IMR-90 (cell line): Measurements from ENCODE around the gene CCDC92. TPM values are rescaled to one million over a fixed set of nuclear protein-coding genes. Genes with fewer than 3 reads are reported as not detected.

Source experiments
- ATAC-seq: fragments of 200-7000 bp; cut with Tn5 transposase; 2 replicates; pipeline ENCODE4 v1.9.1; 2020; ENCODE audit warnings: low read depth, mild to moderate bottlenecking, moderate library complexity
- BruUV-seq: library from RNA; stranded (reverse); fragments of 400-500 nt; replicated peaks from 2 replicates; lab custom pipeline; 2021; lab: Mats Ljungman, UMichigan
- CTCF ChIA-PET: fragments of 300-600 bp; formaldehyde crosslinking; extraction: SDS; loops from one replicate; lab custom pipeline; 2021; ENCODE audit warnings: antibody characterized with exemption; lab: Yijun Ruan, JAX
- POLR2A ChIA-PET: fragments of 300-600 bp; sonication (Branson Sonifier 250); formaldehyde crosslinking; loops from one replicate; lab custom pipeline; 2022; ENCODE audit warnings: antibody characterized with exemption; ENCODE audit not compliant: unreplicated experiment; lab: Charles Lee
- DNase-seq: peaks from one replicate; pipeline ENCODE4 v3.0.0; 2013
- H2AFZ ChIP-seq: replicated peaks from 2 replicates; pipeline ENCODE3; 2013; ENCODE audit warnings: low read length, mild to moderate bottlenecking; ENCODE audit not compliant: poor library complexity
- H2AK5ac ChIP-seq: 2 replicates; pipeline ENCODE4 v1.6.1; 2013; ENCODE audit warnings: low read depth, low read length, inconsistent platforms
- H2AK9ac ChIP-seq: replicated peaks from 2 replicates; pipeline ENCODE3; 2013; ENCODE audit warnings: mild to moderate bottlenecking, low read depth, low read length, moderate library complexity; ENCODE audit not compliant: poor library complexity
- H2BK120ac ChIP-seq: 2 replicates; pipeline ENCODE4 v1.6.1; 2013; ENCODE audit warnings: low read depth, low read length, inconsistent platforms
- H2BK15ac ChIP-seq: 3 replicates; pipeline ENCODE4 v1.6.1; 2013; ENCODE audit warnings: low read depth, low read length, inconsistent platforms
- H2BK20ac ChIP-seq: 2 replicates; pipeline ENCODE4 v1.6.1; 2013; ENCODE audit warnings: low read depth, mild to moderate bottlenecking, inconsistent platforms, low read length, moderate library complexity
- H2BK5ac ChIP-seq: 2 replicates; pipeline ENCODE4 v1.6.1; 2013; ENCODE audit warnings: mild to moderate bottlenecking, low read depth, low read length, inconsistent platforms; ENCODE audit not compliant: poor library complexity, severe bottlenecking
- H3K14ac ChIP-seq: replicated peaks from 2 replicates; pipeline ENCODE4 v1.6.1; 2013; ENCODE audit warnings: low read depth, low read length, inconsistent platforms
- H3K18ac ChIP-seq: 2 replicates; pipeline ENCODE4 v1.6.1; 2013; ENCODE audit warnings: low read depth, low read length, control low read depth
- H3K23ac ChIP-seq: 2 replicates; pipeline ENCODE4 v1.6.1; 2013; ENCODE audit warnings: low read depth, low read length, inconsistent platforms
- H3K27ac ChIP-seq: 2 replicates; pipeline ENCODE4 v1.5.1; 2013; ENCODE audit warnings: mild to moderate bottlenecking, control low read depth, low read length; ENCODE audit not compliant: insufficient read depth
- H3K27me3 ChIP-seq: 2 replicates; pipeline ENCODE4 v1.6.1; 2013; ENCODE audit warnings: low read length; ENCODE audit not compliant: control insufficient read depth, insufficient read depth
- H3K36me3 ChIP-seq: 2 replicates; pipeline ENCODE4 v1.6.1; 2013; ENCODE audit warnings: low read length, mixed read lengths; ENCODE audit not compliant: control insufficient read depth, insufficient read depth
- H3K4ac ChIP-seq: 2 replicates; pipeline ENCODE4 v1.6.1; 2013; ENCODE audit warnings: low read depth, low read length, inconsistent platforms
- H3K4me1 ChIP-seq: 2 replicates; pipeline ENCODE4 v1.6.1; 2013; ENCODE audit warnings: low read length, mixed read lengths; ENCODE audit not compliant: control insufficient read depth, insufficient read depth
- H3K4me2 ChIP-seq: 2 replicates; pipeline ENCODE4 v1.6.1; 2013; ENCODE audit warnings: low read depth, mild to moderate bottlenecking, control low read depth, low read length, moderate library complexity
- H3K4me3 ChIP-seq: 2 replicates; pipeline ENCODE4 v1.5.1; 2013; ENCODE audit warnings: low read depth, mild to moderate bottlenecking, control low read depth, low read length, moderate library complexity; ENCODE audit not compliant: insufficient read depth
- H3K56ac ChIP-seq: 2 replicates; pipeline ENCODE4 v1.6.1; 2013; ENCODE audit warnings: low read length, inconsistent platforms; ENCODE audit not compliant: insufficient read depth; ENCODE audit errors: extremely low read depth
- H3K79me1 ChIP-seq, 2 experiments: 2 replicates each; pipeline ENCODE4 v1.6.1; 2013; ENCODE audit warnings: low read length in 2 of 2, inconsistent platforms in 1 of 2, low read depth in 1 of 2
- H3K9ac ChIP-seq: 2 replicates; pipeline ENCODE4 v1.6.1; 2013; ENCODE audit warnings: low read depth, low read length, control low read depth
- H3K9me1 ChIP-seq: 2 replicates; pipeline ENCODE4 v1.6.1; 2013; ENCODE audit warnings: low read length, inconsistent platforms; ENCODE audit not compliant: insufficient read depth
- H3K9me3 ChIP-seq: 2 replicates; pipeline ENCODE4 v1.6.1; 2013; ENCODE audit warnings: low read length; ENCODE audit not compliant: control insufficient read depth, insufficient read depth
- H4K20me1 ChIP-seq: 2 replicates; pipeline ENCODE4 v1.6.1; 2013; ENCODE audit warnings: low read length, inconsistent platforms; ENCODE audit not compliant: insufficient read depth
- H4K5ac ChIP-seq: 2 replicates; pipeline ENCODE4 v1.6.1; 2013; ENCODE audit warnings: mild to moderate bottlenecking, low read depth, low read length, control low read depth
- H4K8ac ChIP-seq, 2 experiments: 2 replicates each; pipeline ENCODE4 v1.6.1; 2013; ENCODE audit warnings: low read depth in 2 of 2, low read length in 2 of 2, control low read depth in 1 of 2, inconsistent platforms in 1 of 2
- H4K91ac ChIP-seq: 2 replicates; pipeline ENCODE4 v1.6.1; 2013; ENCODE audit warnings: low read depth, low read length, inconsistent platforms; ENCODE audit not compliant: insufficient read depth
- BHLHE40 ChIP-seq: fragments of 150-350 bp; IDR thresholded peaks from 2 replicates; pipeline ENCODE4 v1.6.1; 2016; ENCODE audit warnings: mild to moderate bottlenecking, low read depth, low read length
- FOS ChIP-seq: fragments of 150-350 bp; IDR thresholded peaks from 2 replicates; pipeline ENCODE4 v1.6.1; 2016; ENCODE audit warnings: low read depth, low read length
- MAZ ChIP-seq: IDR thresholded peaks from 2 replicates; pipeline ENCODE4 v1.6.1; 2012; ENCODE audit warnings: low read depth, mild to moderate bottlenecking, low read length, improper control_type of control experiment, moderate library complexity, borderline replicate concordance
- RAD21 ChIP-seq: IDR thresholded peaks from 2 replicates; pipeline ENCODE4 v1.6.1; 2012; ENCODE audit warnings: low read length, improper control_type of control experiment
- RCOR1 ChIP-seq: IDR thresholded peaks from 2 replicates; pipeline ENCODE4 v1.6.1; 2012; ENCODE audit warnings: mild to moderate bottlenecking, low read length, improper control_type of control experiment; ENCODE audit not compliant: insufficient replicate concordance
- RFX5 ChIP-seq: IDR thresholded peaks from 2 replicates; pipeline ENCODE4 v1.8.0; 2012; ENCODE audit warnings: low read depth, mild to moderate bottlenecking, low read length, moderate library complexity
- WGBS, 2 experiments: methylation state at CpG; one replicate each; pipeline versions ENCODE4 v1.1.5 to v1.1.7; 2013; ENCODE audit warnings: missing lambda C conversion rate in 2 of 2; ENCODE audit not compliant: insufficient read length in 1 of 2; ENCODE audit errors: extremely low coverage in 2 of 2; 5-methylcytosine and 5-hydroxymethylcytosine counted together
- dilution Hi-C: fragments of 300-500 bp; cut with HindIII; formaldehyde crosslinking; loops from one replicate; pipeline ENCODE4 v1.14.3; 2018; ENCODE audit warnings: low sequenced_read_pairs; ENCODE audit not compliant: unreplicated experiment
- in situ Hi-C: fragments of 300-500 bp; cut with MboI; formaldehyde crosslinking; loops from 3 replicates; pipeline ENCODE4 v1.14.3; 2019; ENCODE audit warnings: low sequenced_read_pairs, inconsistent platforms, mixed read lengths
- intact Hi-C: fragments of 100-400 bp; cut with micrococcal nuclease; formaldehyde crosslinking; loops from 2 replicates; pipeline ENCODE4 v1.10.0; 2022
- polyA plus RNA-seq, 3 experiments: library from polyadenylated mRNA; depleted of rRNA; stranded (reverse); fragments of >200 nt; gene quantifications; 2 replicates each; pipeline ENCODE4 v1.2.3, GENCODE V29; 2012; ENCODE audit warnings: low replicate concordance in 1 of 3
- total RNA-seq: library from RNA; depleted of rRNA; stranded (reverse); fragments of >200 nt; gene quantifications from 2 replicates; pipeline ENCODE4 v1.2.3, GENCODE V29; 2012

Gene CCDC92
- total and polyA plus RNA-seq, 2 of the 4 experiments (the other 2 are of a cell fraction): 5.7 to 55.5 TPM

GRCh38 chr12:123961585-123962345 is 10.9 kb downstream of the CCDC92 start:
- Histone ChIP-seq H4K5ac (no peak overlapping the region), H3K4me3 (no peak overlapping the region), H2BK15ac (no peak overlapping the region), H3K18ac (no peak overlapping the region), H3K4ac (no peak overlapping the region), H4K8ac (no peak overlapping the region), H3K36me3 (peaks cover 2% of the 10 kb centered on the region; the same call in 1 of the 2 replicates), H3K23ac (no peak overlapping the region), H2BK20ac (no peak overlapping the region), H3K4me2 (no peak overlapping the region), H4K20me1 (peaks cover 11% of the 10 kb centered on the region; the same call in 1 of the 2 replicates), H3K27ac (no peak overlapping the region), H3K79me1 (peaks cover 34 to 73% of the 10 kb centered on the region in 2 experiments), H2BK120ac (no peak overlapping the region), H2BK5ac (no peak overlapping the region), H3K4me1 (peaks cover 4% of the 10 kb centered on the region; the same call in 1 of the 2 replicates), H2AFZ (no peak overlapping the region), H3K27me3 (no peaks in the 10 kb centered on the region), H4K91ac (no peak overlapping the region), H3K14ac (no peak overlapping the region), H2AK9ac (no peak overlapping the region), H3K56ac (no peak overlapping the region), H3K9me1 (peaks cover 17% of the 10 kb centered on the region), H3K9ac (no peak overlapping the region), H3K9me3 (no peaks in the 10 kb centered on the region), H2AK5ac (no peak overlapping the region)
- TF ChIP-seq RCOR1 (no peak), RAD21 (no peak), RFX5 (no peak), BHLHE40 (no peak), FOS (no peak), MAZ (no peak)
- ChIA-PET CTCF (no interaction called here), POLR2A (no interaction called here)
- in situ Hi-C loops: no loop called here
- no peak for DNase-seq
- intact Hi-C loops: loop anchor here (1.0 kb wide), 1 partner anchor 9 kb away; no protein-coding TSS in a partner anchor
- no peak for ATAC-seq
- dilution Hi-C loops: no loop called here
- 85% methylated on average over 5 of the region's 12 CpGs; no CpG with 5 or more reads in 1 of the 2 experiments for WGBS, 2 experiments
- no TSS peak for BruUV-seq
